D341Med (cell line): Measurements from ENCODE around the gene BCAP29.
"Not testable (repeated sequence)": the region's sequence is repeated elsewhere in the genome, so short reads cannot be mapped to it uniquely, and the experiment has no call there.

Source experiments
- DNase-seq: peaks from one replicate; pipeline ENCODE4 v3.0.0; 2012; ENCODE audit warnings: low spot score

Gene BCAP29

GRCh38 chr7:107579885-107580715, at the start of gene BCAP29:
TSS of gene BCAP29 (plus strand) at chr7:107580246. CDS start at chr7:107580773, 527 bp downstream.
- peak; percentile 88 for DNase-seq

- no peak for DNase-seq
Observed at GRCh38 chr7:107530751-107531150, 49.3 kb upstream of the BCAP29 start.

- no peak for DNase-seq
Observed at GRCh38 chr7:107534139-107534538, 45.9 kb upstream of the BCAP29 start.

GRCh38 chr7:107537228-107537627, 42.8 kb upstream of the BCAP29 start:
- not testable (repeated sequence) for DNase-seq

GRCh38 chr7:107538001-107538400, 42.0 kb upstream of the BCAP29 start:
- DNase-seq, result no peak

- DNase-seq, result no peak
Observed at GRCh38 chr7:107543338-107543993, 36.6 kb upstream of the BCAP29 start.

- DNase-seq, result no peak
Observed at GRCh38 chr7:107544848-107545591, 35.0 kb upstream of the BCAP29 start.

- DNase-seq, result no peak
Observed at GRCh38 chr7:107551936-107552335, 28.1 kb upstream of the BCAP29 start.

- DNase-seq, result no peak
Observed at GRCh38 chr7:107555893-107556292, 24.2 kb upstream of the BCAP29 start.

GRCh38 chr7:107559864-107560263, 20.2 kb upstream of the BCAP29 start:
- no peak for DNase-seq

GRCh38 chr7:107560898-107561516, 19.0 kb upstream of the BCAP29 start:
- DNase-seq, result no peak

GRCh38 chr7:107563081-107563774, 16.8 kb upstream of the BCAP29 start:
- DNase-seq, result no peak

GRCh38 chr7:107563775-107564552, 16.1 kb upstream of the BCAP29 start, which contains the start of the genes COG5 and DUS4L:
TSS of gene COG5 (minus strand) at chr7:107563920. CDS start at chr7:107563896, 24 bp downstream.
TSS of gene DUS4L (plus strand) at chr7:107563971. CDS start at chr7:107567071, 3,100 bp downstream.
- DNase-seq, result peak; percentile 93

GRCh38 chr7:107564553-107565298, 15.3 kb upstream of the BCAP29 start:
- DNase-seq, result no peak

GRCh38 chr7:107570298-107570697, 9.7 kb upstream of the BCAP29 start:
- DNase-seq, result no peak

- no peak for DNase-seq
Observed at GRCh38 chr7:107573537-107573936, 6.5 kb upstream of the BCAP29 start.

- no peak for DNase-seq
Observed at GRCh38 chr7:107579554-107579884, 527 bp upstream of the BCAP29 start.

GRCh38 chr7:107580716-107581383, 804 bp downstream of the BCAP29 start:
- DNase-seq, result no peak

GRCh38 chr7:107581387-107582013, 1.5 kb downstream of the BCAP29 start:
- DNase-seq, result no peak
